Spleen (tissue), 11 donors: ENCODE results near the gene KRTAP1-4. TPM values are rescaled to one million over a fixed set of nuclear protein-coding genes. Genes with fewer than 3 reads are reported as not detected.
"Not testable (repeated sequence)": the region's sequence is repeated elsewhere in the genome, so short reads cannot be mapped to it uniquely, and the experiment has no call there.

Experiments
- DNase-seq: peaks from one replicate; pipeline ENCODE4 v3.0.0-alpha.2; 2020
- H3K27ac ChIP-seq, 8 donors: fragments of 200-600 bp; sonication (generic) in 7 of 8; 1 replicate in 4 of 8; 2 replicates in 4 of 8; pipeline versions ENCODE4 v1.5.0 to v1.8.0; 2016 to 2021; ENCODE audit warnings: inconsistent platforms in 4 of 8, mild to moderate bottlenecking in 4 of 8, moderate library complexity in 1 of 8
- H3K27me3 ChIP-seq, 7 donors: fragments of 200-600 bp; sonication (generic) in 6 of 7; replicated peaks in 1 of 7; 1 replicate in 4 of 7; 2 replicates in 3 of 7; pipeline versions ENCODE4 v1.5.0 to v1.8.0; 2016 to 2021; ENCODE audit warnings: inconsistent platforms in 3 of 7, mild to moderate bottlenecking in 1 of 7
- H3K36me3 ChIP-seq, 6 donors: fragments of 200-600 bp; sonication (generic) in 5 of 6; 1 replicate in 4 of 6; 2 replicates in 2 of 6; pipeline versions ENCODE4 v1.5.0 to v1.8.0; 2016 to 2021; ENCODE audit warnings: inconsistent platforms in 2 of 6
- H3K4me1 ChIP-seq, 6 donors: fragments of 200-600 bp; sonication (generic) in 5 of 6; 1 replicate in 3 of 6; 2 replicates in 3 of 6; pipeline versions ENCODE4 v1.5.0 to v1.8.0; 2016 to 2021; ENCODE audit warnings: inconsistent platforms in 3 of 6
- H3K4me3 ChIP-seq, 8 donors: fragments of 200-600 bp; sonication (generic) in 7 of 8; 1 replicate in 4 of 8; 2 replicates in 4 of 8; pipeline versions ENCODE4 v1.5.0 to v1.8.0; 2016 to 2021; ENCODE audit warnings: inconsistent platforms in 4 of 8, mild to moderate bottlenecking in 4 of 8, moderate library complexity in 2 of 8
- H3K9me3 ChIP-seq, 8 donors: fragments of 200-600 bp; sonication (generic) in 7 of 8; 1 replicate in 4 of 8; 2 replicates in 4 of 8; pipeline versions ENCODE4 v1.5.0 to v1.8.0; 2016 to 2021; ENCODE audit warnings: inconsistent platforms in 4 of 8
- POLR2A ChIP-seq, 3 donors: fragments of 450-650 bp; IDR thresholded peaks; one replicate each; pipeline ENCODE4 v1.5.1; 2017; ENCODE audit warnings: antibody characterized with exemption in 3 of 3, mild to moderate bottlenecking in 1 of 3
- POLR2AphosphoS5 ChIP-seq, 3 donors: sonication (generic); formaldehyde crosslinking; IDR thresholded peaks; one replicate each; pipeline ENCODE4 v1.5.1; 2017; ENCODE audit warnings: antibody characterized with exemption in 3 of 3
- WGBS, 5 donors: extraction: QIAGEN DNeasy Blood & Tissue Kit in 3 of 5; methylation state at CpG; one replicate each; pipeline versions ENCODE4 v1.1.5 to v1.1.7; 2013 to 2018; 5-methylcytosine and 5-hydroxymethylcytosine counted together
- intact Hi-C: fragments of 100-400 bp; cut with DNase I; formaldehyde crosslinking; loops from one replicate; pipeline ENCODE4 v1.15.0; 2023; ENCODE audit warnings: low total_unique reads
- polyA plus RNA-seq, 3 donors: library from polyadenylated mRNA; stranded (reverse); fragments of 200-250 nt; gene quantifications; one replicate each; pipeline ENCODE4 v1.2.1, GENCODE V29; 2013
- total RNA-seq, 7 donors: library from RNA; depleted of rRNA in 3 of 7; stranded (reverse); fragments of >200 nt in 3 of 7; fragmentation: NEBNext Ultra II Directional in 4 of 7; extraction: Animal tissue kit (Norgen Biotek cat#: 25700) in 4 of 7; gene quantifications; one replicate each; pipeline versions ENCODE4 v1.1.0 to v1.2.1, GENCODE V29; 2016 to 2021
- TF ChIP-seq, protein P1 (sequence below), 11 experiments: fragments of 200-600 bp in 7 of 11; fragments of 450-650 bp in 4 of 11; sonication (generic) in 4 of 11; IDR thresholded peaks in 8 of 11; conservative IDR thresholded peaks in 3 of 11; 1 replicate in 7 of 11; 2 replicates in 4 of 11; pipeline versions ENCODE4 v1.4.0 to v1.8.0; 2016 to 2021; ENCODE audit warnings: antibody characterized with exemption in 11 of 11, inconsistent platforms in 4 of 11, mild to moderate bottlenecking in 1 of 11
- donor health status: healthy with polysubstance abuse.
- donor health status: DM: no; HTN: no; CAD: no; lungs with moderate emphysema.
- donor health status: DM: no; HTN: no; CAD: no.
- donor health status: Bipolar disorder and iron deficiency.
- donor health status: healthy.
- donor health status: DM: no; HTN: no; CAD: no.
- donor health status: DM: yes; HTN: yes; CAD: no.

The KRTAP1-4 gene
- total and polyA plus RNA-seq, 10 donors: not detected

DNA sequence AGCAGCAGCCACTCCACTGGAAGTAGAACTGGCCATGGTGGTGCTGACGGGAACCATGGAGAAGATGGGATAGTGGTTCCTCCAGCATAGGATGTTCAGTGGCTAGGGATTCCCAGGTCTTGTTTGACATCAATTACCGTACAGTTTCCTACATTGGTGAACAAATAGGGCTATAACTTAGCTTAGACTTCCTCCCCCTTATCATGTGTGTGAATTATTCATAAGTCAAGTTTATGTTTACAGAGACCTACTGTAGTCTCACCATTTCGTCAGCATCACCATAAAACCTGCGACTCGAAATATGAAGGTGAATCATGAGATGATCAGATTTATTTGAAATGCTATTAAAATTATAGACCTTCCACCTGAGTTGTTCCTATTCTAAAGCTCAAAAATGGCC, 28.7 kb upstream of the KRTAP1-4 start:
- H3K27ac ChIP-seq: no peak overlapping the region
- TF ChIP-seq POLR2AphosphoS5 (IDR thresholded peaks at IDR 0.05) (no peak), POLR2A (IDR thresholded peaks at IDR 0.05) (no peak)
- TF ChIP-seq, protein P1, sequence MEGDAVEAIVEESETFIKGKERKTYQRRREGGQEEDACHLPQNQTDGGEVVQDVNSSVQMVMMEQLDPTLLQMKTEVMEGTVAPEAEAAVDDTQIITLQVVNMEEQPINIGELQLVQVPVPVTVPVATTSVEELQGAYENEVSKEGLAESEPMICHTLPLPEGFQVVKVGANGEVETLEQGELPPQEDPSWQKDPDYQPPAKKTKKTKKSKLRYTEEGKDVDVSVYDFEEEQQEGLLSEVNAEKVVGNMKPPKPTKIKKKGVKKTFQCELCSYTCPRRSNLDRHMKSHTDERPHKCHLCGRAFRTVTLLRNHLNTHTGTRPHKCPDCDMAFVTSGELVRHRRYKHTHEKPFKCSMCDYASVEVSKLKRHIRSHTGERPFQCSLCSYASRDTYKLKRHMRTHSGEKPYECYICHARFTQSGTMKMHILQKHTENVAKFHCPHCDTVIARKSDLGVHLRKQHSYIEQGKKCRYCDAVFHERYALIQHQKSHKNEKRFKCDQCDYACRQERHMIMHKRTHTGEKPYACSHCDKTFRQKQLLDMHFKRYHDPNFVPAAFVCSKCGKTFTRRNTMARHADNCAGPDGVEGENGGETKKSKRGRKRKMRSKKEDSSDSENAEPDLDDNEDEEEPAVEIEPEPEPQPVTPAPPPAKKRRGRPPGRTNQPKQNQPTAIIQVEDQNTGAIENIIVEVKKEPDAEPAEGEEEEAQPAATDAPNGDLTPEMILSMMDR (IDR thresholded peaks at IDR 0.05 in 8 of 11, conservative IDR thresholded peaks at IDR 0.05 in 3 of 11): no peak
- H3K36me3 ChIP-seq: no peaks in the 10 kb centered on the region
- DNase-seq: no peak
- H3K9me3 ChIP-seq: peaks cover 0 to 10% (median 3%) of the 10 kb centered on the region in 8 donors
- no peak overlapping the region for H3K4me3 ChIP-seq
- H3K4me1 ChIP-seq: no peaks in the 10 kb centered on the region
- intact Hi-C loops: no loop called here
- WGBS, 5 donors: 90 to 94% (median 92%) methylated on average over 5 of the region's 5 CpGs
- H3K27me3 ChIP-seq: peaks cover 0 to 56% (median 7%) of the 10 kb centered on the region in 7 donors

DNA sequence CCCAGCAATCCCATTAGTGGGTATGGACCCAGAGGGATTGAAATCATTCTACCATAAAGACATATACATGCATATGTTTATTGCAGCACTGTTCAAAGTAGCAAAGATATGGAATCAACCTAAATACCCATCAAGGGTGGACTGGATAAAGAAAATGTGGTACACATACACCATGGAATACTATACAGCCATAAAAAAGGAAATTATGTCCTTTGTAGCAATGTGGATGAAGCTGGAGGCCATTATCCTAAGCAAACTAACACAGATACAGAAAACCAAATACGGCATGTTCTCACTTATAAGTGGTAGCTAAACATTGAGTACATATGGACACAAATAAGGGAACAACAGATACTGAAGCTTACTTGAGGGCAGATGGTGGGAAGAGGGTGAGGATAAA, 27.6 kb upstream of the KRTAP1-4 start:
- Histone ChIP-seq H3K27me3 (peaks cover 0 to 56% (median 7%) of the 10 kb centered on the region in 7 donors), H3K36me3 (no peaks in the 10 kb centered on the region), H3K9me3 (peaks cover 0 to 10% (median 3%) of the 10 kb centered on the region in 8 donors), H3K27ac (no peak overlapping the region), H3K4me1 (no peaks in the 10 kb centered on the region), H3K4me3 (no peak overlapping the region)
- no peak for DNase-seq
- WGBS, 5 donors: 90 to 100% (median 95%) methylated on average over 1 of the region's 1 CpG
- TF ChIP-seq POLR2A (IDR thresholded peaks at IDR 0.05) (no peak), POLR2AphosphoS5 (IDR thresholded peaks at IDR 0.05) (no peak)
- TF ChIP-seq, protein P1 (IDR thresholded peaks at IDR 0.05 in 8 of 11, conservative IDR thresholded peaks at IDR 0.05 in 3 of 11): no peak
- intact Hi-C loops: no loop called here

DNA sequence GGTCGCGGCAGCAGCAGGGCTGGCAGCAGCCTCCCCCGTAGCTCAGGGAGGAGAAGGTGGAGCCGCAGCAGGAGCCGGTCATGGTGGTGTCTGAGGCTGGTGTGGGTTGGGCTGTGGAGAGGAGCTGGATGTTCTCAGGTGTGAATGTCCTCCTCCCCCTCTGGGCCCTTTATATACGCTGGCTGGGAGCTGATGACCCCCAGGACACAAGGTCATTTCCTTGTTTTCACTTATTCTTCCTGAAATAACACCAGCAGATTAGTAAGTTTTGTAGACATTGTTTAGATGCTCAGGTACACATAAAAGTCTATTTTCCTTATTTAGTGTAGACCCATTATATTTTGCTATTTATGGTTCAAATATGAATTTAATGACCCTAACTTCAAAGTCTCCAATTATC, 25.1 kb upstream of the KRTAP1-4 start, which contains the start of gene KRTAP2-2:
TSS of gene KRTAP2-2 (minus strand) at position 101 of the 400 bp plus-strand sequence. CDS start at position 82, 19 bp downstream.
- DNase-seq, H3K9me3 ChIP-seq, H3K4me1 ChIP-seq, H3K36me3 ChIP-seq, H3K4me3 ChIP-seq, intact Hi-C loops, H3K27ac ChIP-seq: not testable (repeated sequence)
- H3K27me3 ChIP-seq: peaks cover 0 to 45% (median 4%) of the 10 kb centered on the region in 7 donors
- 27 to 75% (median 54%) methylated on average over 1 of the region's 6 CpGs for WGBS, 5 donors

DNA sequence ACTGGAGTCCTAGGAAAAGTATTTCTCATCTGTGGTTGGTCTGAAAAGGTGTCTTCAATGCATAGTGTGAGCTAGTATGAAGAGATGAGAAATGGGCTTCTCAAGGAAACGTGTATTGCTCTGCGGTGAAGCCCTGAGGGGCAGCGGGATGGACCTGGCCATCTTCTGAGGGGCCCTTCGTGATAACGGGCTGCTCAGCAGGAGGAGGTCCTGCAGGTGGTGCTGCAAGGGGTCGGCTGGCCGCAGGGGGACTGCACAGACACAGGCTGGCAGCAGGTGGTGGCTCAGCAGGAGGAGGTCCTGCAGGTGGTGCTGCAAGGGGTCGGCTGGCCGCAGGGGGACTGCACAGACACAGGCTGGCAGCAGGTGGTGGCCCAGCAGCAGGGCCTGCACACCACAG, 24.6 kb upstream of the KRTAP1-4 start:
- DNase-seq, intact Hi-C loops: not testable (repeated sequence)
- WGBS, 5 donors: 74 to 82% (median 79%) methylated on average over 7 to 9 of the region's 9 CpGs

DNA sequence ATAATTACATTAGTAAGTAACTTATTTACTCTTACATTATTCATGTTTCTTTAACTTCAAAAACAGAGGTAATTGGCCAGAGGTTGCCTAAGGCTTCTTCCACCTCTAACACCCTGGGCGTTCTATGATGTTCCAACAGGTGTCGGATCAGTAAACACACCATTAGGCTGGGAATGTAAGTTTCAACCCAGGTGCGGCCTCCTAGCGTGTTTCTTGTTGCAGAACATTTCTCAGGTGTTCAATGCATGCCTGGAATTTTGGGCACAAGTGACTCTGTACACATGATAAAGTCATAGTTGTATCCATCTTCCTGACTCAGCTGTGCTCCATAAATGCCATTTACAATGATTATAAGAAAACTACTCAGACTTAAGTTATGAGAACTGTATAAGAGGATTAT, 24.0 kb upstream of the KRTAP1-4 start:
- Histone ChIP-seq H3K9me3 (peaks cover 0 to 10% (median 3%) of the 10 kb centered on the region in 8 donors), H3K36me3 (no peaks in the 10 kb centered on the region), H3K4me3 (no peak overlapping the region), H3K27ac (no peak overlapping the region), H3K27me3 (peaks cover 0 to 41% (median 2%) of the 10 kb centered on the region in 7 donors), H3K4me1 (no peaks in the 10 kb centered on the region)
- intact Hi-C loops: no loop called here
- no peak for DNase-seq
- 89 to 93% (median 91%) methylated on average over 4 of the region's 4 CpGs for WGBS, 5 donors
- TF ChIP-seq POLR2A (IDR thresholded peaks at IDR 0.05): no peak
- TF ChIP-seq POLR2AphosphoS5 (IDR thresholded peaks at IDR 0.05): no peak
- TF ChIP-seq, protein P1 (IDR thresholded peaks at IDR 0.05 in 8 of 11, conservative IDR thresholded peaks at IDR 0.05 in 3 of 11): no peak

More for the DNA sequence above, 24.6 kb upstream of the KRTAP1-4 start:
- not testable (repeated sequence) for H3K27ac ChIP-seq, H3K9me3 ChIP-seq, H3K36me3 ChIP-seq, H3K4me1 ChIP-seq, H3K4me3 ChIP-seq
- H3K27me3 ChIP-seq: peaks cover 0 to 46% (median 0%) of the 10 kb centered on the region in 7 donors
